Amniotic stem cell (primary cell): Measurements from ENCODE around the gene GREM2.

Experiments
- DNase-seq: peaks from one replicate; lab custom pipeline; 2025; lab: John Stamatoyannopoulos, UW

GREM2 gene

GRCh38 chr1:240455228-240455821 is 156.6 kb downstream of the GREM2 start:
- no peak for DNase-seq

GRCh38 chr1:240445369-240445768 is 166.6 kb downstream of the GREM2 start:
- DNase-seq = no peak

- DNase-seq = no peak
These were observed 170.3 kb downstream of the GREM2 start for GRCh38 chr1:240441669-240442068.
